OCI-LY1 (cell line): ENCODE results near the gene ACKR2.

Experiments
- H2AFZ ChIP-seq: fragments of 200-600 bp; sonication (generic), shearing (Covaris generic); 2 replicates; pipeline ENCODE4 v1.6.0; 2014; ENCODE audit warnings: antibody characterized with exemption, mild to moderate bottlenecking, low read length
- H3F3A ChIP-seq: fragments of 200-600 bp; sonication (generic), shearing (Covaris generic); 2 replicates; pipeline ENCODE4 v1.6.0; 2014; ENCODE audit warnings: mild to moderate bottlenecking, antibody characterized with exemption, low read length, moderate library complexity; ENCODE audit not compliant: insufficient read depth
- H3K27ac ChIP-seq: fragments of 200-600 bp; sonication (generic); 2 replicates; pipeline ENCODE4 v1.5.1; 2014; ENCODE audit warnings: low read length, mixed run types, mild to moderate bottlenecking, low read depth; ENCODE audit not compliant: poor library complexity, severe bottlenecking
- H3K27me3 ChIP-seq: fragments of 200-600 bp; sonication (generic); 2 replicates; pipeline ENCODE4 v1.6.0; 2014; ENCODE audit warnings: antibody characterized with exemption, mild to moderate bottlenecking, low read length, moderate library complexity; ENCODE audit not compliant: insufficient read depth
- H3K36me3 ChIP-seq: fragments of 200-600 bp; sonication (generic); 2 replicates; pipeline ENCODE4 v1.6.1; 2014; ENCODE audit warnings: mild to moderate bottlenecking, antibody characterized with exemption, low read length, moderate library complexity, mixed read lengths; ENCODE audit not compliant: insufficient read depth
- H3K4me1 ChIP-seq: fragments of 200-600 bp; sonication (generic); 2 replicates; pipeline ENCODE4 v1.5.1; 2014; ENCODE audit warnings: mild to moderate bottlenecking, low read length, moderate library complexity; ENCODE audit not compliant: insufficient read depth, severe bottlenecking
- H3K4me2 ChIP-seq: fragments of 200-600 bp; sonication (generic), shearing (Covaris generic); 2 replicates; pipeline ENCODE4 v1.6.1; 2014; ENCODE audit warnings: low read length
- H3K4me3 ChIP-seq: fragments of 200-600 bp; sonication (generic); 2 replicates; pipeline ENCODE4 v1.5.1; 2014; ENCODE audit warnings: low read length, low read depth, mild to moderate bottlenecking, mixed read lengths; ENCODE audit not compliant: poor library complexity, severe bottlenecking
- H3K79me2 ChIP-seq: fragments of 200-600 bp; shearing (Covaris generic); 2 replicates; pipeline ENCODE4 v1.6.1; 2016; ENCODE audit warnings: mixed run types, low read length, mixed read lengths; ENCODE audit not compliant: insufficient read depth
- H3K9ac ChIP-seq: fragments of 200-600 bp; sonication (generic), shearing (Covaris generic); 2 replicates; pipeline ENCODE4 v1.6.1; 2014; ENCODE audit warnings: mild to moderate bottlenecking, low read length, mixed read lengths
- H3K9me2 ChIP-seq: fragments of 200-600 bp; sonication (generic), shearing (Covaris generic); 2 replicates; pipeline ENCODE4 v1.6.1; 2014; ENCODE audit warnings: low read depth, mild to moderate bottlenecking, low read length, mixed read lengths
- H3K9me3 ChIP-seq: fragments of 200-600 bp; shearing (Covaris generic); 2 replicates; pipeline ENCODE4 v1.6.1; 2014; ENCODE audit warnings: low read length, mixed read lengths
- H4K20me1 ChIP-seq: fragments of 200-600 bp; sonication (generic), shearing (Covaris generic); 2 replicates; pipeline ENCODE4 v1.6.0; 2016; ENCODE audit warnings: mild to moderate bottlenecking, low read length; ENCODE audit not compliant: insufficient read depth
- EZH2 ChIP-seq: fragments of 200-600 bp; sonication (generic), shearing (Covaris generic); IDR thresholded peaks from 2 replicates; pipeline ENCODE4 v1.8.0; 2017; ENCODE audit warnings: borderline replicate concordance, mixed run types, mild to moderate bottlenecking, antibody characterized with exemption, low read length, moderate library complexity, mixed read lengths
- TF ChIP-seq, protein P1 (sequence below): fragments of 200-600 bp; sonication (generic), shearing (Covaris generic); IDR thresholded peaks from 2 replicates; pipeline ENCODE4 v1.5.1; 2017; ENCODE audit warnings: mild to moderate bottlenecking, antibody characterized with exemption, low read length, moderate library complexity, mixed read lengths

ACKR2 gene

DNA sequence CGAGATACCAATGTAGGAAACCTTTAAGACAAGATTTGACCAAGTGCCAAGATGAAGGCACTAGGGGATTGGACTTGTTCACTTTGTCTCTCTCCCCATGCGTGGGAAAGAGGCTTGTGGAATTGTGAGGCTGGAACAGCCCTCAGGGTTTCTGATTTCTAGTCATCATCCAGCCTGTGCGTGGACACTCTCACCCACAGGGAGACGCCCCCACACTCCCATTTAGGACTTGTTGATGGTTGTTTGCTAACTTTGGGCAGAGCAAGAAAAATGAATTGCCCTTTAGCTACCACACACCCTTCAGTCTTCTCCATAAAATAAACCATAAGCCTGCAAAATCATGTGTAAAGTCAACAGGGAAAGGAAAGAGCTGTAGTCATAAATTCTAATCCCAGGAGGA, 18.4 kb downstream of the ACKR2 start:
- Histone ChIP-seq H3K9ac (no peak overlapping the region), H3K79me2 (no peaks in the 10 kb centered on the region), H3K27me3 (no peaks in the 10 kb centered on the region), H3K4me2 (no peak overlapping the region), H3K36me3 (no peaks in the 10 kb centered on the region), H3K9me3 (no peaks in the 10 kb centered on the region), H4K20me1 (no peaks in the 10 kb centered on the region), H3K9me2 (no peaks in the 10 kb centered on the region), H3K27ac (no peak overlapping the region), H3K4me3 (no peak overlapping the region), H2AFZ (no peak overlapping the region), H3K4me1 (no peaks in the 10 kb centered on the region), H3F3A (no peaks in the 10 kb centered on the region)
- TF ChIP-seq, protein P1, sequence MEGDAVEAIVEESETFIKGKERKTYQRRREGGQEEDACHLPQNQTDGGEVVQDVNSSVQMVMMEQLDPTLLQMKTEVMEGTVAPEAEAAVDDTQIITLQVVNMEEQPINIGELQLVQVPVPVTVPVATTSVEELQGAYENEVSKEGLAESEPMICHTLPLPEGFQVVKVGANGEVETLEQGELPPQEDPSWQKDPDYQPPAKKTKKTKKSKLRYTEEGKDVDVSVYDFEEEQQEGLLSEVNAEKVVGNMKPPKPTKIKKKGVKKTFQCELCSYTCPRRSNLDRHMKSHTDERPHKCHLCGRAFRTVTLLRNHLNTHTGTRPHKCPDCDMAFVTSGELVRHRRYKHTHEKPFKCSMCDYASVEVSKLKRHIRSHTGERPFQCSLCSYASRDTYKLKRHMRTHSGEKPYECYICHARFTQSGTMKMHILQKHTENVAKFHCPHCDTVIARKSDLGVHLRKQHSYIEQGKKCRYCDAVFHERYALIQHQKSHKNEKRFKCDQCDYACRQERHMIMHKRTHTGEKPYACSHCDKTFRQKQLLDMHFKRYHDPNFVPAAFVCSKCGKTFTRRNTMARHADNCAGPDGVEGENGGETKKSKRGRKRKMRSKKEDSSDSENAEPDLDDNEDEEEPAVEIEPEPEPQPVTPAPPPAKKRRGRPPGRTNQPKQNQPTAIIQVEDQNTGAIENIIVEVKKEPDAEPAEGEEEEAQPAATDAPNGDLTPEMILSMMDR = no peak
- TF ChIP-seq EZH2 = no peak

DNA sequence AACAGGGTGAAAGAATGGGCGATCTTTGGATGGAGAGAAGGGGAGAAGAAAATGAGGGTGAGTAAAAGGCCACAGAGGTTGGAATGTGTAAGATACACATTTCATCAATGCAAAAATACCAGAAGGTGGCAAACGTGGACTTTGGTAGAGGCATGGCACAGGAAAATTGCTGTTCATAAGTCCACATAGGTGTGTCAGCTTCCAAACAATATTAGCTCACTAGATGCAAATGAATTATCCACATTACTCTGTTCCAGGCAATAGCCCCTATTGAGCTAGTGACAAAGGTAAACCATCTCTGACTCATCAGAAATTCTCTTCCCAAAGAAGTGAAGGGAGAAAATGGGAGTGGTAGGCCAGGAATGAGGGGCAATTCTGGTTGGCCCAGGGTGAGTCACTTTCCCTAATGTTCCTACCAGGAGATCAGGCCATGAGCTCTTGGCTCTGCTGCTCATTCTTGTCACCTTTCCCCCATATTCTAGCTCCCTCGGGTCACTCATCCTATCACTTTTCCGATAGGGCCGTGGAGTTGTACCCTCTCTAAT, 19.9 kb downstream of the ACKR2 start:
- Histone ChIP-seq H3K27ac (no peak overlapping the region), H3K9me3 (no peaks in the 10 kb centered on the region), H3F3A (no peaks in the 10 kb centered on the region), H4K20me1 (no peaks in the 10 kb centered on the region), H3K27me3 (no peaks in the 10 kb centered on the region), H3K9ac (no peak overlapping the region), H2AFZ (no peak overlapping the region), H3K79me2 (no peaks in the 10 kb centered on the region), H3K36me3 (no peaks in the 10 kb centered on the region), H3K4me2 (no peak overlapping the region), H3K9me2 (no peaks in the 10 kb centered on the region), H3K4me3 (no peak overlapping the region), H3K4me1 (no peaks in the 10 kb centered on the region)
- TF ChIP-seq EZH2 = no peak
- TF ChIP-seq, protein P1 = no peak

DNA sequence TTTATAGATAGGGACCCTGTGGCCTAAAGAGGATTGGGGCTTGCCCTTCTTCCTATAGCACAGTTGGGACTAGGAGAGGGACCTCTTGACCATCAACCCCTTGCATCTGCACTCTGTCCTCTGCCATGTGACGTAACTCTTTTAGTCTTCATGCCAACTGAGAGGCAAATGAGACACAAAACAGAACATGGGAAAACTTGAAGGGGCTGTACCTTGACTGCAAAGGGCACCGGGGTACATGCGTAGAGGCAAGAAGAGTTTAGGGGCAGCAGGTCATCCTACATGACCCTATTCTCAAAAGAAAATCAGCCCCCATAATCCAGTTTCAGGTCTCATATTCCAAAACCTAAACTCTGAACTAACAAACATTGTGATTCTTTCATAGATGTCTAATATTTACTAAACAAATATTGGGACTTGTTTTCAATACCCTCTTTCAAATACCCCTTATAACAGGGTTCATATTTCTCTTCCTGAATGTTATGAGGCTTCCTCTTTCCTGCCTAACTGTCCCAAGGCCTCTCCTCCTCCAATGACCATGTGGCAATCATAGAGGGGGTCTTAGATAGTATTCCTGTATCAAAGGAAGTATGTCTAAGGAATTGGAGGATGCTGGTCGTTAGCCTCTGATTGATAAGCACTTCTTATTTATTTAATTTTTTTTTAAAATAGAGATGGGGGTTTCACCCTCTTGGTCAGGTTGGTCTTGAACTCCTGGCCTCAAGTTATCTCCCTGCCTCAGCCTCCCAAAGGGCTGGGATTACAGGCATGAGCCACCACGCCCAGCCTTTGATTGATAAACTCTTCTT, 20.6 kb downstream of the ACKR2 start:
- Histone ChIP-seq H3K36me3 (no peaks in the 10 kb centered on the region), H2AFZ (no peak overlapping the region), H3K27ac (no peak overlapping the region), H3K27me3 (no peaks in the 10 kb centered on the region), H3F3A (no peaks in the 10 kb centered on the region), H4K20me1 (no peaks in the 10 kb centered on the region), H3K9me3 (no peaks in the 10 kb centered on the region), H3K9ac (no peak overlapping the region), H3K4me3 (no peak overlapping the region), H3K4me2 (no peak overlapping the region), H3K4me1 (no peaks in the 10 kb centered on the region), H3K9me2 (no peaks in the 10 kb centered on the region), H3K79me2 (no peaks in the 10 kb centered on the region)
- TF ChIP-seq, protein P1 = no peak
- TF ChIP-seq EZH2 = no peak
